Forelimb muscle (tissue), 1 donor: Measurements from ENCODE around the gene GJB5. TPM values are rescaled to one million over a fixed set of nuclear protein-coding genes. Genes with fewer than 3 reads are reported as not detected.

Experiments used
- DNase-seq: peaks from one replicate; pipeline ENCODE4 v3.0.0-alpha.2; 2013; ENCODE audit warnings: low read depth
- polyA plus RNA-seq: library from polyadenylated mRNA; unstranded; fragments of 120-200 nt; gene quantifications from one replicate; pipeline ENCODE4 v1.2.1, GENCODE V29; 2013; ENCODE audit not compliant: insufficient read length

The GJB5 gene
- polyA plus RNA-seq, 1 donor: 0.16 TPM

- DNase-seq: no peak
These were observed 39.9 kb downstream of the GJB5 start for GRCh38 chr1:34794790-34795180.

GRCh38 chr1:34795916-34796315, 41.1 kb downstream of the GJB5 start:
- DNase-seq: no peak

- DNase-seq: no peak
These were observed 42.1 kb downstream of the GJB5 start for GRCh38 chr1:34796990-34797389.

- no peak for DNase-seq
These were observed 45.4 kb downstream of the GJB5 start for GRCh38 chr1:34800214-34800613.

GRCh38 chr1:34803770-34804169, 48.9 kb downstream of the GJB5 start:
- no peak for DNase-seq

- no peak for DNase-seq
These were observed 51.5 kb downstream of the GJB5 start for GRCh38 chr1:34806396-34806795.

Other genes with a start within 250 kb of the GJB5 start
- 0.08 TPM for gene GJB4, start 4.7 kb downstream of the GJB5 start, polyA plus RNA-seq
- gene GJB3, start 26.2 kb downstream of the GJB5 start, polyA plus RNA-seq: not detected
- 35.0 TPM for gene GJA4, start 38.0 kb downstream of the GJB5 start, polyA plus RNA-seq
- gene SMIM12, start 104.7 kb downstream of the GJB5 start, polyA plus RNA-seq: 23.3 TPM
- gene DLGAP3, start 174.6 kb downstream of the GJB5 start, polyA plus RNA-seq: 0.16 TPM
- gene TMEM35B, start 230.3 kb downstream of the GJB5 start, polyA plus RNA-seq: 19.2 TPM